SK-N-SH treated with all-trans-retinoic acid at 6 μM for 48 hours (cell line): ENCODE data around the gene SLC34A1.

Experiments used
- CREB5 ChIP-seq: fragments of 250-450 bp; sonication (Bioruptor Pico); IDR thresholded peaks from 2 replicates; pipeline ENCODE4 v1.5.1; 2020; ENCODE audit warnings: low read depth, mild to moderate bottlenecking, moderate library complexity
- CSDC2 ChIP-seq: fragments of 250-450 bp; sonication (Bioruptor Pico); IDR thresholded peaks from 2 replicates; pipeline ENCODE4 v1.5.0; 2020; ENCODE audit warnings: mild to moderate bottlenecking, moderate library complexity
- CSRNP3 ChIP-seq: fragments of 250-450 bp; sonication (Bioruptor Pico); IDR thresholded peaks from 2 replicates; pipeline ENCODE4 v1.5.1; 2021; ENCODE audit warnings: mild to moderate bottlenecking, moderate library complexity
- ESRRG ChIP-seq: fragments of 250-450 bp; sonication (Bioruptor Pico); IDR thresholded peaks from 2 replicates; pipeline ENCODE4 v1.6.1; 2021; ENCODE audit warnings: mild to moderate bottlenecking
- PPARA ChIP-seq: fragments of 250-450 bp; sonication (Bioruptor Pico); IDR thresholded peaks from 2 replicates; pipeline ENCODE4 v1.5.0; 2020; ENCODE audit warnings: mild to moderate bottlenecking, borderline replicate concordance
- RARB ChIP-seq: fragments of 250-450 bp; sonication (Bioruptor Pico); IDR thresholded peaks from 2 replicates; pipeline ENCODE4 v1.8.0; 2021; ENCODE audit warnings: mild to moderate bottlenecking, moderate library complexity
- TCF4 ChIP-seq: fragments of 250-450 bp; sonication (Bioruptor Pico); IDR thresholded peaks from 2 replicates; pipeline ENCODE4 v1.8.0; 2021; ENCODE audit warnings: mild to moderate bottlenecking, moderate library complexity, borderline replicate concordance
- TOX ChIP-seq: fragments of 250-450 bp; sonication (Bioruptor Pico); IDR thresholded peaks from 2 replicates; pipeline ENCODE4 v1.8.0; 2021; ENCODE audit warnings: mild to moderate bottlenecking, moderate library complexity, borderline replicate concordance
- ZFP3 ChIP-seq: fragments of 250-450 bp; sonication (Bioruptor Pico); IDR thresholded peaks from 2 replicates; pipeline ENCODE4 v1.5.0; 2020; ENCODE audit warnings: mild to moderate bottlenecking, moderate library complexity
- ZNF8 ChIP-seq: fragments of 450-650 bp; formaldehyde crosslinking; IDR thresholded peaks from 2 replicates; pipeline ENCODE4 v1.5.0; 2020; ENCODE audit warnings: mild to moderate bottlenecking, moderate library complexity

GRCh38 chr5:177425801-177426565 lies 41.7 kb downstream of the SLC34A1 start:
- TF ChIP-seq RARB (CRISPR knock-in tag) = no peak
- TF ChIP-seq CSDC2 (CRISPR knock-in tag) = no peak
- no peak for TF ChIP-seq ZNF8 (CRISPR knock-in tag)
- TF ChIP-seq ZFP3 = no peak
- TF ChIP-seq TCF4 (CRISPR knock-in tag) = no peak
- TF ChIP-seq PPARA (CRISPR knock-in tag) = no peak
- TF ChIP-seq TOX (CRISPR knock-in tag) = no peak
- no peak for TF ChIP-seq CREB5 (CRISPR knock-in tag)
- TF ChIP-seq CSRNP3 (CRISPR knock-in tag) = no peak
- TF ChIP-seq ESRRG (CRISPR knock-in tag) = no peak
